Measurements from ENCODE around the gene EHD1. TPM values are rescaled to one million over a fixed set of nuclear protein-coding genes. Genes with fewer than 3 reads are reported as not detected.

Gene EHD1
- total RNA-seq, 6 experiments from 2014 or later = 189 to 227 (median 197) TPM

DNA sequence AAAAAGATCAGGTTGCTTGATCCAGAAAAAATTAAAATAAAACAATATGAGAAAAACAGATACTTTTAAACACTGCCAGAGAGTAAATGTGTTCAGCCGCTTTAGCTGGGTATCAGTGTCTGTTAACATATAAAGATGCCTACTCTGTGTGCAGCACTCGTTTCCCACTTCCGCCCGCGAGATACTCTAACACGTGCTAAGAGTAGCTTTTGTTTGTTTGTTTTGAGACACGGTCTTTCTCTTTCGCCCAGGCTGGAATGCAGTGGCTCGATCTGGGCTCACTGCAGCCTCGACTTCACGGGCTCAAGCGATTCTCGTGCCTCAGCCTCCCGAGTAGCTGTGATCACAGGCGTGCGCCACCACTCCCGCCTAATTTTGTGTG, 67.5 kb downstream of the EHD1 start:
- 0 out of 2 replicates have a peak, but pooled peaks cover 7% of the 10 kb centered on the region for H3K36me3 Mint-ChIP-seq (ENCODE audit: low read depth)
- peaks cover 20% of the 10 kb centered on the region for H3K27me3 Mint-ChIP-seq (ENCODE audit: insufficient read depth)
- H3K27ac Mint-ChIP-seq = peak overlapping the region; percentile 69; the same call in 1 of the 2 replicates
- H3K4me1 Mint-ChIP-seq (ENCODE audit: low read depth) = peaks cover 14% of the 10 kb centered on the region
- no peak for DNase-seq
- no peaks in the 10 kb centered on the region for H3K9me3 Mint-ChIP-seq
- TF ChIP-seq, protein P1, sequence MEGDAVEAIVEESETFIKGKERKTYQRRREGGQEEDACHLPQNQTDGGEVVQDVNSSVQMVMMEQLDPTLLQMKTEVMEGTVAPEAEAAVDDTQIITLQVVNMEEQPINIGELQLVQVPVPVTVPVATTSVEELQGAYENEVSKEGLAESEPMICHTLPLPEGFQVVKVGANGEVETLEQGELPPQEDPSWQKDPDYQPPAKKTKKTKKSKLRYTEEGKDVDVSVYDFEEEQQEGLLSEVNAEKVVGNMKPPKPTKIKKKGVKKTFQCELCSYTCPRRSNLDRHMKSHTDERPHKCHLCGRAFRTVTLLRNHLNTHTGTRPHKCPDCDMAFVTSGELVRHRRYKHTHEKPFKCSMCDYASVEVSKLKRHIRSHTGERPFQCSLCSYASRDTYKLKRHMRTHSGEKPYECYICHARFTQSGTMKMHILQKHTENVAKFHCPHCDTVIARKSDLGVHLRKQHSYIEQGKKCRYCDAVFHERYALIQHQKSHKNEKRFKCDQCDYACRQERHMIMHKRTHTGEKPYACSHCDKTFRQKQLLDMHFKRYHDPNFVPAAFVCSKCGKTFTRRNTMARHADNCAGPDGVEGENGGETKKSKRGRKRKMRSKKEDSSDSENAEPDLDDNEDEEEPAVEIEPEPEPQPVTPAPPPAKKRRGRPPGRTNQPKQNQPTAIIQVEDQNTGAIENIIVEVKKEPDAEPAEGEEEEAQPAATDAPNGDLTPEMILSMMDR (IDR thresholded peaks at IDR 0.05) = no peak
- H3K4me3 Mint-ChIP-seq = peak overlapping the region; percentile 94

DNA sequence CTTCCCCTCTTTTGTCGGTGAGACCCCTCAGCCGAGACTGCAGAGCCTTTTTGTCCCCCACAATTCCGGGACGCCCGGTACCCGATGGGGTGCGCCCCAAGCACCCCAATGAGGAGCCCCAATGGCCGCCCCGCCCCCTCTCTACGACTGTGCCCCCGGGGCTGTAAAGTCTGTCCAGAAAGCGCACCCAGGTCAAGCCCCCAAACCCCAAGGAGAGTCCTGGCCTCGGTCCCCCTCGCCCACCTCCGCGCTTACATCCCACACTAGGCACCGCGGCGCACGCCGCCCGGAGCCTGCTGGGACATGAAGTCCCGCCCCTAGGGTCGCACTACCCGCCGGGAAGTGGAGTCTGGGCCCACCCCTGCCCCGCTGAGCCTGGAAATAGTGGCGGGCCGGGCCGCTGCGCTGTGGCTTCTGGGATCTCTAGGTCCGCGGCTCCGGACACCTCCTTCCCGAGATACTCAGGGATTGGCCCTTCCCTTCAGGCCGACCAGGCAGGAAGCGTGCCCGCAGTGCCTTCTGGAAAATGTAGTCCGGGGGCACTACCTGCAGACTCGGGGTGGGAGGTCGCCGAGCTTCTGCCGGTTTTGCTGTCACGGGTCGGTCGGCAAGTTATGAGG, 68.0 kb downstream of the EHD1 start, which contains the start of gene MEN1:
TSS of gene MEN1 (minus strand) at position 281 of the 620 bp plus-strand sequence. CDS start 442 bp downstream, outside the sequence.
- H3K4me3 Mint-ChIP-seq = peak within 1 kb of the TSS; percentile 94
- TF ChIP-seq, protein P1 (IDR thresholded peaks at IDR 0.05) = no peak
- H3K36me3 Mint-ChIP-seq (ENCODE audit: low read depth) = 0 out of 2 replicates have a peak, but pooled peaks cover 7% of the 10 kb centered on the region
- H3K4me1 Mint-ChIP-seq (ENCODE audit: low read depth) = peaks cover 14% of the 10 kb centered on the region
- peak; percentile 92 for DNase-seq
- H3K9me3 Mint-ChIP-seq = no peaks in the 10 kb centered on the region
- peaks cover 17% of the 10 kb centered on the region for H3K27me3 Mint-ChIP-seq (ENCODE audit: insufficient read depth)
- peak within 1 kb of the TSS; percentile 69 for H3K27ac Mint-ChIP-seq

DNA sequence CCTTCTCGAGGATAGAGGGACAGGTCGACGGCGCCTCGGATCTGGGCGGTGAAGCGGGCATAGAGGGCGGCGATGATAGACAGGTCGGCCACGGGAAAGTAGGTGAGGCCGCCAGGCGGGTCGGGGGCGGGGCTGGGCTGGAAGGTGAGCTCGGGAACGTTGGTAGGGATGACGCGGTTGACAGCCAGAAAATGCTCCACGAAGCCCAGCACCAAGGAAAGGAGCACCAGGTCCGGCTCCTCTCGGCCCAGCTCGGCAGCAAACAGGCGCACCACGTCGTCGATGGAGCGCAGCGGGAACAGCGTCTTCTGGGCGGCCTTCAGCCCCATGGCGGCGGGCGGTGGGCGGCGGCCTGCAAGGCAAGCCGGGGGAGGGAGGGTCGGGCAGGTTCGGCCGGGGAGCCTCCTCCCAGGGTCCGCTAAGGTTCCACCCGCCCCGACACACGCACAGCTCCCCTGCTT, 68.6 kb downstream of the EHD1 start:
- Mint-ChIP-seq H3K27ac (peak overlapping the region; percentile 69), H3K4me1 (ENCODE audit: low read depth) (peaks cover 14% of the 10 kb centered on the region), H3K4me3 (peak overlapping the region; percentile 94), H3K27me3 (ENCODE audit: insufficient read depth) (peaks cover 14% of the 10 kb centered on the region), H3K36me3 (ENCODE audit: low read depth) (0 out of 2 replicates have a peak, but pooled peaks cover 7% of the 10 kb centered on the region), H3K9me3 (no peaks in the 10 kb centered on the region)
- TF ChIP-seq, protein P1 (IDR thresholded peaks at IDR 0.05) = peak; percentile 2; the same call in 1 of the 2 replicates
- no peak for DNase-seq

DNA sequence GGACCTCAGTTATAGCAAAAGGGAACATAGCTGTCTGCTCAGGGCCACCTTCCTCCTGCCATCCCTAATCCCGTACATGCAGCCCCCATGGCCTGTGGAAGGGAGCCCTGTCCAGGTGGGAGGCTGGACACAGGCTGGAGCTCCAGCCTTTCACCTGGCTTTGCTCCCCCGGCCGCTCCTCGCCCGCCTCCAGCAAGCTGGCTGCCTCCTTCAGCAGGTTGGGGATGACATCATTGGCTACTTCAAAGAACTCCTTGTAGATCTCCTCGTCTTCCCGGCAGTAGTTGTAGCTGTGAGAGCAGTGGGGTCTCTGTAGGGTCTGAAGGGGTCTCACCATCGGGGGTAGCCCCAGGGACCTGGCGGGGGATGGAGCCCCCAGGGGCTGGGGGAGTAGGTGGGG, 72.9 kb downstream of the EHD1 start:
- no peak for DNase-seq
- TF ChIP-seq, protein P1 (IDR thresholded peaks at IDR 0.05) = no peak
- Mint-ChIP-seq H3K27ac (no peak overlapping the region), H3K27me3 (ENCODE audit: insufficient read depth) (peaks cover 4% of the 10 kb centered on the region; the same call in 1 of the 2 replicates), H3K4me3 (no peak overlapping the region), H3K9me3 (no peaks in the 10 kb centered on the region), H3K4me1 (ENCODE audit: low read depth) (peaks cover 19% of the 10 kb centered on the region), H3K36me3 (ENCODE audit: low read depth) (0 out of 2 replicates have a peak, but pooled peaks cover 12% of the 10 kb centered on the region)

DNA sequence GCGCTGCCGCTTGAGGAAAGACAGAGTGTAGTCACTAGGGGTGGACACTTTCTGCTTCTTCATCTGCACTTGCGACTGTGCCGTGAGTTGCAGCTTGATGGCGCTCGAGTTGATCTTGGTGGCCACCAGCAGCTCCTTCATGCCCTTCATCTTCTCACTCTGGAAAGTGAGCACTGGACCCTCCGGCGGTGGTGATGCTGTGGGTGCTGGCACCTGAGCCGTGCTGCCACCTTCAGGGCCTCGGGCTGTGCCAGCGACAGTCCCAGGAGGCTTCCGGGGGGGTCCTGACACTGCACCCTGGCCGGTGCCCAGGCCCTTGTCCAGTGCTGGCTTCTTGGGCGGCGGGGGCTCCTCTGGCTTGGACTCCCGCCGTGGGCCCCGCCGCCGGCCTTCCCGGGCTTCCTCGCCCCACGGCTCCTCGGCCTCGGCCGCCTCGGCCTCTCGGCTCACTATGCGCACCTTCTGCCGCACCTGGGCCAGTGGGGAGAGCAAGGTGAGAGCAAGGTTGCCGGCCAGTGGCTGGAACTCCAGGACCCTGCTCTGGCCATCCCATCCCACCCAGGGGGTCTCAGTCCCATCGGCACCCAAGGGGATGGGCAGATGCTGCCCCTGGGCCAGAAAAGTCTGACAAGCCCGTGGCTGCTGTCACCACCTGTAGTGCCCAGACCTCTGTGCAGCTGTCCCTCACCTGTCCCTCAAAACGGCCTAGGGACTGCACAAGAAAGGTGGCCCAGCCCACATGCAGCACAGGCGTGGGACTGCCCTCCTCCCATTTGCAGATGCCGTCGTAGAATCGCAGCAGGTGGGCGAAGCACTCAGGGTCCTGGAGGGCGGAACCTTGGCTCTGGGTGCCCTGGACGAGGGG, 73.8 kb downstream of the EHD1 start:
- 0 out of 2 replicates have a peak, but pooled peaks cover under 1% of the 10 kb centered on the region for H3K27me3 Mint-ChIP-seq (ENCODE audit: insufficient read depth)
- TF ChIP-seq, protein P1 (IDR thresholded peaks at IDR 0.05) = no peak
- DNase-seq = no peak
- 0 out of 2 replicates have a peak, but pooled peaks cover 12% of the 10 kb centered on the region for H3K36me3 Mint-ChIP-seq (ENCODE audit: low read depth)
- peaks cover 15% of the 10 kb centered on the region for H3K4me1 Mint-ChIP-seq (ENCODE audit: low read depth)
- peak overlapping the region; percentile 93; the same call in 1 of the 2 replicates for H3K4me3 Mint-ChIP-seq
- H3K9me3 Mint-ChIP-seq = no peaks in the 10 kb centered on the region
- no peak overlapping the region for H3K27ac Mint-ChIP-seq
